ENCODE data around the gene LRRC47. TPM values are rescaled to one million over a fixed set of nuclear protein-coding genes. Genes with fewer than 3 reads are reported as not detected.

LRRC47 gene
- total and polyA plus RNA-seq, 2 of the 8 experiments (the other 6 are each of a cell fraction or from before 2014, with no cell fraction given): 38.3 to 82.4 TPM

- TF ChIP-seq RNF2 (IDR thresholded peaks at IDR 0.05; ENCODE audit: borderline replicate concordance, low read depth, low read length, missing control alignments, poor library complexity, severe bottlenecking): no peak
- no peak for TF ChIP-seq BACH1 (IDR thresholded peaks at IDR 0.05; ENCODE audit: low read length)
- no peak for TF ChIP-seq SP4 (IDR thresholded peaks at IDR 0.05; ENCODE audit: low read length)
- TF ChIP-seq GABPA (IDR thresholded peaks at IDR 0.05; ENCODE audit: borderline replicate concordance, insufficient read depth, low read length): no peak
- no peak for TF ChIP-seq RBBP5 (IDR thresholded peaks at IDR 0.05; ENCODE audit: borderline replicate concordance, low read depth, low read length)
- no peak for TF ChIP-seq TBP (IDR thresholded peaks at IDR 0.05; ENCODE audit: low read depth, low read length)
- TF ChIP-seq SAP30 (IDR thresholded peaks at IDR 0.05; ENCODE audit: insufficient read depth, insufficient replicate concordance, low read length): no peak
- no peak for TF ChIP-seq PHF8 (conservative IDR thresholded peaks at IDR 0.05; ENCODE audit: low read depth, low read length)
- TF ChIP-seq KDM4A (IDR thresholded peaks at IDR 0.05; ENCODE audit: low read depth, low read length, severe bottlenecking): no peak
Measured at GRCh38 chr1:3825356-3825755, 29.1 kb upstream of the LRRC47 start (continued).

All from H1 (cell line).